Rectal smooth muscle tissue (tissue), 1 donor: Measurements from ENCODE around the gene JMJD1C.
"Not testable (repeated sequence)": the region's sequence is repeated elsewhere in the genome, so short reads cannot be mapped to it uniquely, and the experiment has no call there.

Experiments used
- H3K27ac ChIP-seq: one replicate; pipeline ENCODE4 v1.7.0; 2013; ENCODE audit warnings: low read depth, low read length, inconsistent platforms
- H3K27me3 ChIP-seq: one replicate; pipeline ENCODE4 v1.7.0; 2013; ENCODE audit warnings: low read length; ENCODE audit not compliant: control insufficient read depth, insufficient read depth
- H3K36me3 ChIP-seq: one replicate; pipeline ENCODE4 v1.7.0; 2013; ENCODE audit warnings: low read length; ENCODE audit not compliant: control insufficient read depth, insufficient read depth
- H3K4me1 ChIP-seq: one replicate; pipeline ENCODE4 v1.7.0; 2013; ENCODE audit warnings: low read length; ENCODE audit not compliant: control insufficient read depth, insufficient read depth
- H3K4me3 ChIP-seq: one replicate; pipeline ENCODE4 v1.7.0; 2013; ENCODE audit warnings: low read length
- H3K9ac ChIP-seq: one replicate; pipeline ENCODE4 v1.7.0; 2013; ENCODE audit warnings: low read length

The JMJD1C gene

DNA sequence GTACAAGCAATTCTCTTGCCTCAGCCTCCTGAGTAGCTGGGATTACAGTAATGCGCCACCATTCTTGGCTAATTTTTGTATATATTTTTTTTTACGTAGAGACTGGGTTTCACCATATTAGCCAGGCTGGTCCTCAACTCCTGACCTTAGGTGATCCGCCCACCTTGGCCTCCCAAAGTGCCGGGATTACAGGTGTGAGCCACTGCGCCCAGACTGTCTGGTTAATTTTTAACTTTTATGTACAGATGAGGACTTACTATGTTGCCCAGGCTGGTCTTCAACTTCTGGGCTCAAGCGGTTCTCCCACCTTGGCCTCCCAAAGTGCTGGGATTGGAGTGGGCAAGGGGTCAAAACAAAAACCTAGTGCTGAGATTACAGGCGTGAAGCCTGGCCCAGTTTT is 101.8 kb downstream of the JMJD1C start:
- Histone ChIP-seq H3K9ac (no peak overlapping the region), H3K27me3 (no peaks in the 10 kb centered on the region), H3K27ac (no peak overlapping the region), H3K4me3 (no peak overlapping the region), H3K4me1 (no peaks in the 10 kb centered on the region), H3K36me3 (no peaks in the 10 kb centered on the region)

DNA sequence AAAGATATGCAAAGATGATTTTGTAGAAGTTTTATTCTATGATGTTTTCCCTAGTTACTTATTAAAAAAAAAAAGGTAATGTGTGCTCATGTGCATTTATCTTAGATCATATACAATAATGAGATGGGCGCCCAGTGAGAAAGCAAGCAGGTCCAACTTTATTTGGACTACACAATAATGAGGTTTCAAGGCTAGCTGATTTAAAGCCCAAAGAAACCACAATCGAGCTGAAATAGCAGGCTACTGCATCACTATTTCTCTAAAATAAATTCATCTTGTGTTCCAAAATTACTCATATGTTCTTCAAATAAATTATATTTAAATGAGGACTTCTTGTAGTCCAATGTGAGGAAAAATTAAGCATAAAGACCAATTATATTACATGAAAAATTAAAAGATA is 110.1 kb downstream of the JMJD1C start:
- no peaks in the 10 kb centered on the region for H3K4me1 ChIP-seq
- no peak overlapping the region for H3K4me3 ChIP-seq
- no peaks in the 10 kb centered on the region for H3K27me3 ChIP-seq
- H3K36me3 ChIP-seq: no peaks in the 10 kb centered on the region
- H3K9ac ChIP-seq: no peak overlapping the region
- no peak overlapping the region for H3K27ac ChIP-seq

DNA sequence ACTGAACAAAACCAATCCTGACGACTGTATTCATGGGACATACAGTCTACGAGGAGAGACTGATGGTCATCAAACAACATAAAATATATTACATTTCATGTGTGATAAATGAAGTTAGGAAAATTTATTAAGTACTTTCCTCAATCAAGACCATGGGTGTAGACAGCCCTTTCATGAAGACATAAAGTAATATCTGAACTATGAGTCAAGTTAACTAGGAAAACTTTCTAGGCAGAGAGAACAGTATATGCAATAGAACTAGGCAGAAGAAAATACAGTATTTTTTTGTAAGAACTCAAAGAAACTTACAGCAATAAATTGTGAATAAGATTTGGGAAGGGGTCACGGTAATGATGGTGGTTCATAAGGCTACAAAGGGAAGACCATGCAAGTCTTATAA is 112.8 kb downstream of the JMJD1C start:
- no peak overlapping the region for H3K4me3 ChIP-seq
- H3K9ac ChIP-seq: no peak overlapping the region
- H3K36me3 ChIP-seq: no peaks in the 10 kb centered on the region
- no peaks in the 10 kb centered on the region for H3K4me1 ChIP-seq
- no peaks in the 10 kb centered on the region for H3K27me3 ChIP-seq
- H3K27ac ChIP-seq: no peak overlapping the region

DNA sequence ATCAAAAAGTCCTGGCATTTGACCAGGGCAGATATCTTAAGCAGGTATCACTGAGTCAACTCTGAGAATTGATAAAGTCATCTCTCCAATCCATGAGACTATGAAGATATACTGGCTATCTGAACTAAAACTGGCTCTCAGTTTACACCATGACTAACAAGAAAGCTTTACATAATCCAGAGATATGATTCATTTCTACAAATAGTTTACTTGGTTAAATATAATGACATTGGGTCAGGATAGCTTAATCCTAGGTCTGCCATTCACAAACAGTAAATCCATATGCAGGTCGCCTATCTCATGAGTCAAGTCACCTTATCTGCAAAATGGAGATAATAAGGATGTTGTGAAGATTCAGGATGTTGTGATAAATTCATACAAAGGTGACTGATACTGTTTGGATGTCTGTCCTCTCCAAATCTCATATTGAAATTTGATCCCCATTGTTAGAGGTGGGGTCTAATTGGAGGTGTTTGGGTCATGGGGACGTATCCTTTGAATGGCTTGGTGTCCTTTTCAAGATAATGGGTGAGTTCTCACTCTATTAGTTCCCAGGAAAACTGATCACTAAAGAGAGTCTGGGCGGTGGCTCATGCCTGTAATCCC is 117.4 kb downstream of the JMJD1C start:
- Histone ChIP-seq H3K36me3 (no peaks in the 10 kb centered on the region), H3K9ac (no peak overlapping the region), H3K4me1 (no peaks in the 10 kb centered on the region), H3K4me3 (no peak overlapping the region), H3K27ac (no peak overlapping the region), H3K27me3 (no peaks in the 10 kb centered on the region)

DNA sequence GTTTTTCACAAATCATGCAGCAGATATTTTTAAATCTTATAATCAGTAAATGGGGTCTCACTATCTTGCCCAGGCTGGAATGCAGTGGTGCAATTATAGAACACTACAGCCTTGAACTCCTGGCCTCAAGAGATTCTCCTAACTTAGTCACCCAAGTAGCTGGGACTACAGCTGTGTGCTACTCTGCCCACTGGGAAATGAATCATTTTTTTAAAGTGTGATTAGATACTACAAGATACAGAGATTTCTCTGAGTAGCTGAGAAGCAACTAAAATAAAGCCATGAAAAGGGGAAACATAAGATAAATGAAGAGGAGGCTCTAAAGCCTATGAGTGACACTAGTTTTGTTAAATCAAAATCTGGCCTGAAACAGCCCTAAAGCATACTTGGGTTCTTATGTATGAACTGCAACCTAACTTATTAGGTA is 119.7 kb downstream of the JMJD1C start:
- H3K27ac ChIP-seq: no peak overlapping the region
- H3K9ac ChIP-seq: no peak overlapping the region
- H3K27me3 ChIP-seq: no peaks in the 10 kb centered on the region
- no peaks in the 10 kb centered on the region for H3K4me1 ChIP-seq
- H3K36me3 ChIP-seq: no peaks in the 10 kb centered on the region
- no peak overlapping the region for H3K4me3 ChIP-seq

DNA sequence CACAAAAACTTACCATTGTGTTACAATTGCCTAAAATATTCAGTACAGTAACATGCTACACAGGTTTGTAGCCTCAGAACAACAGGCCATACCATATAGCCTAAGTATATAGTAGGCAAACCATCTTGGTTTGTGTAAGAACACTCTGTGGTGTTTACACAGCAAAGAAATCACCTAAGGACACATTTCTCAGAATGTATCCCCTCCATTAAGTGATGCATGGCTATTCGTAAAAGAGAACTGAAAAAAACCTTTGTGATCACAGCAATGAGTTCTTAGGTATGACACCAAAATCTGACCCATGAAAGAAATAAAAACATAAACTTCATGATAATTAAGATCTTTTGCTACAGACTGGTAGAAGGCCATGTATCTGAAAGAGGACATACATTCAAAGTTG is 121.5 kb downstream of the JMJD1C start:
- Histone ChIP-seq H3K4me1 (no peaks in the 10 kb centered on the region), H3K27ac (no peak overlapping the region), H3K9ac (no peak overlapping the region), H3K36me3 (no peaks in the 10 kb centered on the region), H3K4me3 (no peak overlapping the region), H3K27me3 (no peaks in the 10 kb centered on the region)

DNA sequence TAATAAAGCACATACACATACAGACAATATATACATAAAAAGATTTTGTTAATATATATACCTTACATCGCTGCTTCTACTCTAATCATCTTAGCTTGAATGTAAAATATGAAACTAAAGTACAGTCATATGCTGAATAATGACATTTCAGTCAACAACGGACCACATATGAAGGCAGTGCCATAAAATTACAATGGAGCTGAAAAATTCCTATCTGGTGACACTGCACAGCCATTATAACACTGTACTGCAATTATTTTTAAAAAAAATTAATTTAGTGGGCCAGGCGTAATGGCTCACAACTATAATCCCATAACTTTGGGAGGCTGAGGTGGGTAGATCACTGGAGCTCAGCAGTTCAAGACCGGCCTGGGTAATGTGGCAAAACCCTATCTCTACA is 122.3 kb downstream of the JMJD1C start:
- Histone ChIP-seq H3K27me3 (no peaks in the 10 kb centered on the region), H3K4me1 (no peaks in the 10 kb centered on the region), H3K4me3 (no peak overlapping the region), H3K9ac (no peak overlapping the region), H3K36me3 (no peaks in the 10 kb centered on the region), H3K27ac (no peak overlapping the region)

DNA sequence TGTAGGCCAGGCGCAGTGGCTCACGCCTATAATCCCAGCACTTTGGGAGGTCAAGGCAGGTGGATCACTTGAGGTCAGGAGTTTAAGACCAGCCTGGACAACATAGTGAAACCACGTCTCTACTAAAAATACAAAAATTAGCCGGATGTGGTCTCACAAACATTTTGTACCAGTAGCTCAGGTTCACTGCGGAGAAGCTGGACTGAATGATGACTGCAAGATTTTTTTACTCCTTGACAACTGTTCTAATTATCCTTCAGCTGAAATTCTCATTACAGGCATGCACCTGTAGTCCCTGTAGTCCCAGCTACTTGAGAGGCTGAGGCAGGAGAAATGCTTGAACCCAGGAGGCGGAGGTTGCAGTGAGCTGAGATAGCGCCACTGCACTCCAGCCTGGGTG is 126.1 kb downstream of the JMJD1C start:
- not testable (repeated sequence) for H3K36me3 ChIP-seq, H3K4me1 ChIP-seq, H3K9ac ChIP-seq, H3K4me3 ChIP-seq, H3K27me3 ChIP-seq, H3K27ac ChIP-seq

DNA sequence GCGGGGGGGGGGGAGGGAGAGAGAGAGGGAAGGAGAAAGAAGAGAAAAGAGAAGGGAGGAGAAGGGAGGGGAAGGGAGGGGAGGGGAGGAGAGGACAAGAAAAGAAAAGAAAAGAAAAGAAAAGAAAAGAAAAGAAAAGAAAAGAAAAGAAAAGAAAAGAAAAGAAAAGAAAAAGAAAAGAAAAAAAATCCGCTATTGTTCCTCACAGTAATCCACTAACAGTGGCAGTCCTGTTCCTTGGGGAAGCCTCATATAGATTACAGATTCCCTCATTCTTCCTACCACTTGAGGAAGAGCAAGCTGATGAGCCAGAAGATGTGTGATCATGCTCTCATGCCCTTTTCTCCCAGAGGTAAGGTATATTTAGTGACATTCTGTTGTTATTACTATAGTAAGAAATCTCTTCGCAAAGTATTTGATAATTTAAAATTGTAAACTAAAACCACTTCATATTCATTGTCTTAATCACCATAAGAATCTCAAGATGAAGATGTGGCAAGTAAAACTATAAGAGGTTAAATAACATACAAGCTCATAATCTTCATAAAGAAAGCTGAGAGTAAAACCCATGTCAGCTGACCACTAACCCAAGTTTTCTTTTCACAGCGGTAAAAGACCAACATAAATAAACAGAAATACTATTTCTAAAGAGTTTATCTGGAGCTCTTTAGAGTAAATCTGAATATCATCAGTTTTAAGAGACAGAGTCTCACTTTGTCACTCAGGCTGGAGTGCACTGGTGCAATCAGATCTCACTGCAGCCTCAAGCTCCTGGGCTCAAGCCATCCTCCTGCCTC is 128.1 kb downstream of the JMJD1C start:
- H3K4me3 ChIP-seq: no peak overlapping the region
- H3K4me1 ChIP-seq: no peaks in the 10 kb centered on the region
- no peak overlapping the region for H3K9ac ChIP-seq
- no peaks in the 10 kb centered on the region for H3K27me3 ChIP-seq
- H3K27ac ChIP-seq: no peak overlapping the region
- no peaks in the 10 kb centered on the region for H3K36me3 ChIP-seq

DNA sequence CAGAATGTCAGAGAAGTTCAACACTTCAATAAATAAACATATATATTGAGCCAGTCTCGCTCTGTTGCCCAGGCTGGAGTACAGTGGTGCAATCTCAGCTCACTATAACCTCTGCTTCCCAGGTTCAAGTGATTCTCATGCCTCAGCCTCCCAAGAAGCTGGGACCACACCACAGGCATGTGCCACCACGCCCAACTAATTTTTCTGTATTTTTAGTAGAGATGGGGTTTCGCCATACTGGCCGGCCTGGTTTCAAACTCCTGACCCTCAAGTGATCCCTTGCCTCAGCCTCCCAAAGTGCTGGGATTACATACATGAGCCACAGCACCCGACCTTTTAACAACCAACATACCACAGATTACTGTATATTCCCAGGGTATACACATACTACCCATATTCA is 134.2 kb downstream of the JMJD1C start:
- Histone ChIP-seq H3K4me1 (no peaks in the 10 kb centered on the region), H3K36me3 (no peaks in the 10 kb centered on the region), H3K27me3 (no peaks in the 10 kb centered on the region), H3K9ac (no peak overlapping the region), H3K4me3 (no peak overlapping the region), H3K27ac (no peak overlapping the region)

DNA sequence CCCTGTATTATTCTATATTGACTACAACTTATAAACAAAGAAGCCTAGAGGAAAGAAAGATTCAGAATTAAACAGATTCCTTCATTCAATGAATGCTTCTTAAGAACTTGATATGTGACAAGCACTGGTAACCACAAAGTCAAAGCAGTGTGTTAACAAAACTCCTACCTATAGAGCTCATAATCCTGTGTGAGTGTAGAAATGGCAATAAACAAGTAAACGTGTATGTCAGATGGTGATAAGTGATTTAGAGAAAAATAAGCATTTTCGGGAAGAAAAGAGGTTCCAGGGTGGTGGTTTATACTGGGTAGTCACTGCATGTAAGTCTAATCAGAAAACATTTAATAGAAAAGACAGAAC is 141.3 kb downstream of the JMJD1C start:
- Histone ChIP-seq H3K4me1 (no peaks in the 10 kb centered on the region), H3K9ac (no peak overlapping the region), H3K4me3 (no peak overlapping the region), H3K27me3 (no peaks in the 10 kb centered on the region), H3K27ac (no peak overlapping the region), H3K36me3 (no peaks in the 10 kb centered on the region)

DNA sequence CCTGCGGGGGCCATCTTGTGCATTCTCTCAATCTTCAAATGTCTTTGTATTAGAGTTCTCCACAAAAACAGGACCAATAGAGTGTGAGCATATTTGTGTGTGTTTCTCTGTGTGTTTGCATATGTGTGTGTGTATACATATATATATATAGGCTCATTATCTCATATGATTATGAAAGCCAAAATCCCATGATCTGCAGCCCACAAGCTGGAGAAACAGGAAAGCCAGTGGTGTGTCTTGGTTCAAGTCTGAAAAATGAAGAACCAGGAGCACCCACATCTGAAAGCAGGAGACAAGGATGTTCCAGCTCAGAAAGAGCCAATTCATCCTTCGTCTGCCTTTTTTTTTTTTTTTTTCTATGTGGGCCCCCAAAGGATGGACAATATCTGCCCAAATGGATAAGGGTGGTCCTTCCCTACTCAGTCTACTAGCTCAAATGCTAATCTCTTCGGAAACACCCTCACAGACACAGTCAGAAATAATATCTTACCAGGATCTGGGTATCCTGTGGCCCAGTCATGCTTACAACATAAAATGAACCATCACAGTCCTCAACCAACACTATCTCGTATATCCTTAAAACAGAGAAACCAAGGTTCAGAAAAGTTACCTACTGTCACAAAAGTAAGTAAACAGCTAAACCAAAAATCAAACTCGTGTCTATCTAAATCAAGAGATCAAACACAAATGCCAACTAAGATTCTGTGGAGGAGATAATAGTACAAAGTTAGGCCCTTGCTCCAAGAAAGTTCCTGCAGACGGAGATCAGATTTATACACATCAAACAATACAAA is 141.9 kb downstream of the JMJD1C start:
- H3K4me3 ChIP-seq: no peak overlapping the region
- H3K27ac ChIP-seq: no peak overlapping the region
- no peaks in the 10 kb centered on the region for H3K27me3 ChIP-seq
- H3K36me3 ChIP-seq: no peaks in the 10 kb centered on the region
- H3K4me1 ChIP-seq: no peaks in the 10 kb centered on the region
- H3K9ac ChIP-seq: no peak overlapping the region
